NCI-H2227 treated with DMSO at 0.1 percent for 48 hours (cell line): Measurements from ENCODE around the gene GADL1.

Source experiments
- DNase-seq: peaks from one replicate; lab custom pipeline; 2025; lab: John Stamatoyannopoulos, UW

The GADL1 gene, protein sequence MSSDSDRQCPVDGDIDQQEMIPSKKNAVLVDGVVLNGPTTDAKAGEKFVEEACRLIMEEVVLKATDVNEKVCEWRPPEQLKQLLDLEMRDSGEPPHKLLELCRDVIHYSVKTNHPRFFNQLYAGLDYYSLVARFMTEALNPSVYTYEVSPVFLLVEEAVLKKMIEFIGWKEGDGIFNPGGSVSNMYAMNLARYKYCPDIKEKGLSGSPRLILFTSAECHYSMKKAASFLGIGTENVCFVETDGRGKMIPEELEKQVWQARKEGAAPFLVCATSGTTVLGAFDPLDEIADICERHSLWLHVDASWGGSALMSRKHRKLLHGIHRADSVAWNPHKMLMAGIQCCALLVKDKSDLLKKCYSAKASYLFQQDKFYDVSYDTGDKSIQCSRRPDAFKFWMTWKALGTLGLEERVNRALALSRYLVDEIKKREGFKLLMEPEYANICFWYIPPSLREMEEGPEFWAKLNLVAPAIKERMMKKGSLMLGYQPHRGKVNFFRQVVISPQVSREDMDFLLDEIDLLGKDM

GRCh38 chr3:30894521-30895251, at the start of gene GADL1:
Gene GADL1, minus strand, starts transcription at chr3:30894661. Its CDS starts 47 bp downstream, at chr3:30894614.
- peak; percentile 14 for DNase-seq

DNA sequence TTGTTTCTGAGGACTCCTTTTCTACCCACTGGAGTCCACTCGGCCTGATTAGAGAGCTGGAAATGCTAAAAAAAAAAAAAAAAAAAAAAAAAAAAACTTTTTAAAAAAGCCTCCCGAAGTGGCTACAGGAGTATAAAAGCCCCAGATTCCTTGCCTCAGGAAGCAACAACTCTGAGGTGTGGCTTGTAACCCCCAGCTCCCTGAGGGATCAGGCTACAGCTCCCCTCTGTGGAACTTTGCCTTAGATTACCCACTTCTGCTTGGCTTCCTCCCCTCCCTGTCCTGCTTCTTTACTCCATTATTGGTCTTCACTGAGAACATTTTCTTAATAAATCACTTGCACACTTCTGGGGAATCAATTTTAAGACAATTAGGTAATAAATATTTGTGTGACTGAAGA, 49.7 kb upstream of the GADL1 start:
- DNase-seq = no peak

GRCh38 chr3:30943206-30943605, 48.7 kb upstream of the GADL1 start:
- no peak for DNase-seq

DNA sequence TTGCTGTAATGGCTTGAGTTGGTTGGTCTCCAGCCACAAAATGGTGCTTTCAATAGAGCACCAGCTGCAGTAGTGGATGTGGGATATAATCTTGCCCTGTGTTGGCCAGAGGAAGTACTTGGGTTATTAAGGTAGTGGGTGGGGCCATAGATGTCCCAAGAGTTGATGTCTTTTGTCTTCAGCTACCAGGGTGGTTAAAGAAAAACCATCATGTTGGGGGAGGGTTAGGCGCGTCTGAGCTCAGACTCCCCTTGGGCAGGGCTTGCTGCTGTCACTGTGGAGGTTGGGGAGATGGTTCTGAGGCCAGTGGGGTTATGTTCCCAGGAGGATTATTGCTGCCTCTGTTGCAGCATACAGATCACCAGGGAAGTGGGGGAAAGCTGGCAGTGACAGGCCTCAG, 46.9 kb upstream of the GADL1 start:
- DNase-seq = no peak

DNA sequence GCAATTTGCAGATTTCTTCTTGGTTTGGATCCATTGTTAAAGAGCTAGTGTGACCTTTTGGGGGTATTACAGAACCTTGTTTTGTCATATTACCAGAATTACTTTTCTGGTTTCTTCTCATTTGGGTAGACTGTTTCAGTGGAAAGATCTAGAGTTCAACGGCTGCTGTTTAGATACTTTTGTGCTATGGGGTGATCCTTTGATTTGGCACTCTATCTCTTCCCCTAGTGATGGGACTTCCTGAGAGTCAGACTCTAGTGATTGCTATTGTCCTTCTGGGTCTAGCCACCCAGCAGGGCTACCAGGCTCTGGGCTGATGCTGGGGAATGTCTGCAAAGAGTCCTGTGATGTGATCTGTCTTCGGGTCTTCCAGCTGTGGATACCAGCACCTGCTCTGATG, 46.3 kb upstream of the GADL1 start:
- no peak for DNase-seq

DNA sequence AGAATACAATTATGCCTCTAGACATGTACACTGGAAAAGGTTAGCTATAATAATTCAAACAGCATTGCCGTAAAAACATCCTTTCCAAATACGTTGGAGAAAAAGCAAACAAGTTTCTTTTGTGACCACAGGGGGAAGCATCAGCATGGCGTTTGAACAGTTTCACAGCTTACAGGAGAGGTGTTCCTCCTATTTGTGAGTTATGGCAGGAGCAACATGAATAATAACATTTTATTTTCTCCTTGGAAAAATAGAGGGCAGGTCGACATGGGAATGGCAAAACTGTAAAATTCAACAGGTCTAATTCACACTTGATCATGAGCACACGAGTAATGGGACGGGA, 39.7 kb upstream of the GADL1 start:
- DNase-seq = peak; percentile 21

- DNase-seq = peak; percentile 1
These were observed 39.2 kb upstream of the GADL1 start for GRCh38 chr3:30933478-30934207.

- no peak for DNase-seq
These were observed 38.1 kb upstream of the GADL1 start for GRCh38 chr3:30932513-30933098.

DNA sequence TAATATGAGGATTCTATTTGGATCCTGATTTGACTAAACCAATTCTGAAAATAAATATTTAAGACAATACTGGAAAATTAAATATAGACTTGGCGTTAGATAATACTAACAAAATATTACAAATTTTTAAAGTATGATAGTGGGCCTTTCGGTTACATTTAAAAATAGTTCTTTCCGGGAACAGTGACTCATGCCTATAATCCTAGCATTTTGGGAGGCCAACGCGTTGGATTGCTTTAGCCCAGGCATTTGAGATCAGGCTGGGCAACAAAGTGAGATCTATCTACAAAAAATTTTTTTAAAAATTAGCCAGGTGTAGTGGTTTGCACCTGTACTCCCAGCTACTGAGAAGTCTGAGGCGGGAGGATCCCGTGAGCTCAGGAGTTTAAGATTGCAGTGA, 30.3 kb upstream of the GADL1 start:
- no peak for DNase-seq

- no peak for DNase-seq
These were observed 25.1 kb upstream of the GADL1 start for GRCh38 chr3:30919564-30919963.

DNA sequence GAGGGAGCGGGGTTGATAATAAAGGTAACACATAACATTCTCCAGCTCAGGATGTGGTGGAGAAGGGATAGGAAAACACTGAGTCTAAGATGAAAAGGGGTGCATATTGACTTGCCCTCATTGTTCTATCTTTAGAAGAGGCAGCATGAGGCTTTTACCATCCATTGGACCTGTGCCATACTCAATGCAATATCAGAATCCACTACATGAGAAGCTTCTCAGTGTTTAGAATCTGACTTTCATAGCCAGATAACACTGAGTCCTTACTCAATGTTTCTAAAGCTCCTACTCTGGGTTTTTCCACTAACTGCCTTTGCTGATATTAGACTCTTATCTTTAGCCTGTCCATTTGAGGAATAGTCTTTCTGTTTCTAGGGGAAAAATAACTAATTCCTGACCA, 24.3 kb upstream of the GADL1 start:
- DNase-seq = no peak

- no peak for DNase-seq
These were observed 21.3 kb upstream of the GADL1 start for GRCh38 chr3:30915782-30916181.

GRCh38 chr3:30914696-30915095, 20.2 kb upstream of the GADL1 start:
- DNase-seq = no peak

DNA sequence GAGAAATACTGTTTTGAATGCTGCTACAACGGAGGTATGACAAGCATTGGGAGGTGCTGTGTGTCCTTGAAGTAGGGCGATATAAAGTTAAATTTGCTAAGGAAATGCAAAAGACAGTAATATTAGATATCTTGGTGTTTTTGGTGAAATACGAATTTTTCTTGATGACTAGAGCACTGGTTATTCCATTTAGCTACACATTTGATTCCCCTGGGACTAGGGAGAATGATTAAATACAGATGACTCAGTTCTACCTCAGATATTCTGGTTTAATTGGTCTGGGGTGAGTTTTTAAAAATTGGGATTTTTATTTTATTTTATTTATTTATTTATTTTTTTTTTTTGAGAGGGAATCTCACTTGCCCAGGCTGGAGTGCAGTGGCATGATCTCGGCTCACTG, 18.7 kb upstream of the GADL1 start:
- no peak for DNase-seq

DNA sequence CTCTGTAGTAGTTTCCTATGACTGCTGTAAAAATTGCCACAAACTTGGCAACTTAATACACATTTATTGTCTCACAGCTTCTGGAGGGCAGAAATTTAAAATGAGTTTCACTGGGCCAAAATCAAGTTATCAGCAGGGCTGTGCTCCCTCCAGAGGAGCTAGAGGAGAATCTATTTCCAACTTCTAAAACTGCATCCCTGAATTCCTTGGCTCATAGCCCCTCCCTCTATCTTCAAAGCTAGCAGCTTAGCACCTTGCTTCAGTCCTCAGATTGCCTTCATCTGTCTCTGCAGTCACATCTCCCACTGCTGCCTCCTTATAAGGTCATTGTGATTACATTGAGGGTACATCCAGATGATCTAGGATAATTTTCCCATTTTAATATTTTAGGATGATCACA, 17.8 kb upstream of the GADL1 start:
- DNase-seq = no peak

GRCh38 chr3:30908456-30909037, 14.1 kb upstream of the GADL1 start:
- DNase-seq = no peak

- DNase-seq = no peak
These were observed 10.5 kb upstream of the GADL1 start for GRCh38 chr3:30904996-30905395.

GRCh38 chr3:30895329-30895728, 868 bp upstream of the GADL1 start:
- DNase-seq = no peak

DNA sequence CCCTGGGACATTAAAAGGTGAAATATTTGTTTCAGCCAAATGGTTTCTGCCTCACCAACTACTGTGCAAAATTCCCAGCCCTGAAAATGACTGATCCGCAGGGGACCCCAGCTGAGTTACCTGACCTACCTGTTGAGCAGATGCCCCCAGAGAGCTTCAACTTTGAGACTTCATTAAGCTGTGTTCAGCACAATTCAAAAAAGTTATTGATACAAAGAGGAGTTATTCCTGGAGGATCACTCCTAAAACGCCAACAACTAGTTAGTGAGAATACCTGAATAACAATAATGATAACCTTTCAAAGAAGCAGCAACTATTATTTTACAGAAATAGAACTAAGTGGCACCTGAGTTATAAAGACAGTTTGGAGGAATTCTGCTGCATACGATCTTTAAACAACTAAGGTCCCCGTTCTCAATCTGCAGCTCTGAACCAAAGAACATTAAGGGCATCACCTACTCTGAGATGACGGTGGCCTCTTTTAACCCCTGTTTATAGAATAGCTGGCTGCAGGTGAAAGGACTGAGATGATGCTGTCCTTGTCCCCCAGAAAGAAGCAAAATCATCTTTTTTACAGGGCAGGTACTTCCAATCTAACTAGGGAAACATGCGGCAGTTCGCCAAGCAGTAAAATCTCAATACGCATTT, 659 bp downstream of the GADL1 start:
- no peak for DNase-seq

DNA sequence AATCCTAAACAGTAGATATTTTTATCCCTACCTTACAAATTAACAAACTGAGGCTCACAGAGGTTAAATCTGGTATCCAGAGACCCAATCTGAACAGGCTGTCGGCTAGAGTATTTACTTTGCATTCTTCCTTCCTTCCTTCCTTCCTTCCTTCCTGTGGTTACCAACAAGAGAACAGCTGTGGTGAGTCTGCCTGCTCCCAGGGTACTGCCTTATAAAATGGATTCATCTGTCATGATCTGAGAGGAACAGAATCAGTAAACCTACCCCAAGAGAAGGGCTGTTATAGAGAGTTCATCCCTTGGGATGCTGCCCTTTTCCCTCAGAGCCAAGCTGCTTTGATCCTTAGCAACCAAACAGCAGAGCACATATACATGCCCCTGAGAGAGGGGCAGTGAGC, 3.6 kb downstream of the GADL1 start:
- DNase-seq = no peak

DNA sequence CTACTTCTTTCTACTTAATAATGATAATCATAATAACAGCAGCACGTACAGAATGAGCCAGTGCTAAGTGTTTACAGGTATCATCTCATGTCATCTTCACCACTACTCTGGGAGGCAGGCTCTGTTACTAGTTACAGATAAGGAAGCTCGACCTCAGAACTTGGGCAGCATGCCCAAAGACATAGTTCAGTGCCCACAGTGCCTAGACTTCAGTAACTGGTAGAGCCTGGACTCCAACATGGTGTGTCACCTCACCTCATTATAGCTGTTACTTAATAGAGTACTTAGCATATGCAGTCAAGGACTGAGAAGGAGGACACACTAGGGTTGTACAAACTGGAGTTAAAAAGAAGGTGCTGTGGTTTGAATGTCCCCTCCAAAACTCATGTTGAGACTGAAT, 7.6 kb downstream of the GADL1 start:
- no peak for DNase-seq
